Erythroblast (primary cell): ENCODE data around the gene UGT1A7.

Experiments
- GATA1 ChIP-seq: IDR thresholded peaks from 2 replicates; pipeline ENCODE4 v1.6.1; 2011; ENCODE audit warnings: low read depth, mild to moderate bottlenecking, control low read depth, low read length, moderate library complexity
- POLR2A ChIP-seq: IDR thresholded peaks from 2 replicates; pipeline ENCODE4 v1.6.1; 2011; ENCODE audit warnings: mild to moderate bottlenecking, low read length

GRCh38 chr2:233758141-233758540, 76.4 kb downstream of the UGT1A7 start:
- TF ChIP-seq POLR2A: no peak
- no peak for TF ChIP-seq GATA1
